GM18909 (cell line): ENCODE data around the gene TMEM164.

Source experiments
- ATAC-seq: cut with Tn5 transposase; IDR thresholded peaks from one replicate; pipeline ENCODE4 v1.9.1; 2021; ENCODE audit warnings: mild to moderate bottlenecking; ENCODE audit not compliant: unreplicated experiment, poor library complexity

TMEM164 gene

GRCh38 chrX:110062919-110063318, 60.0 kb downstream of the TMEM164 start:
- ATAC-seq: no peak

GRCh38 chrX:110066488-110067225, 63.7 kb downstream of the TMEM164 start:
- ATAC-seq: no peak

- no peak for ATAC-seq
Measured at GRCh38 chrX:110070970-110071369, 68.1 kb downstream of the TMEM164 start.

GRCh38 chrX:110081320-110081719, 78.4 kb downstream of the TMEM164 start:
- no peak for ATAC-seq

GRCh38 chrX:110081740-110082139, 78.8 kb downstream of the TMEM164 start:
- no peak for ATAC-seq

GRCh38 chrX:110082161-110082560, 79.2 kb downstream of the TMEM164 start:
- no peak for ATAC-seq

GRCh38 chrX:110086162-110086915, 83.4 kb downstream of the TMEM164 start:
- ATAC-seq: no peak

- ATAC-seq: no peak
Measured at GRCh38 chrX:110086916-110087484, 84.1 kb downstream of the TMEM164 start.

- ATAC-seq: no peak
Measured at GRCh38 chrX:110087485-110088356, 84.8 kb downstream of the TMEM164 start.

GRCh38 chrX:110089656-110090403, 86.9 kb downstream of the TMEM164 start:
- ATAC-seq: no peak

- no peak for ATAC-seq
Measured at GRCh38 chrX:110097920-110098319, 95.0 kb downstream of the TMEM164 start.

GRCh38 chrX:110103344-110103743, 100.4 kb downstream of the TMEM164 start:
- no peak for ATAC-seq

GRCh38 chrX:110104078-110104477, 101.2 kb downstream of the TMEM164 start:
- no peak for ATAC-seq

- ATAC-seq: peak; percentile 60
Measured at GRCh38 chrX:110108381-110108821, 105.5 kb downstream of the TMEM164 start.

GRCh38 chrX:110114260-110114776, 111.4 kb downstream of the TMEM164 start:
- no peak for ATAC-seq

- no peak for ATAC-seq
Measured at GRCh38 chrX:110116066-110116980, 113.4 kb downstream of the TMEM164 start.

- ATAC-seq: no peak
Measured at GRCh38 chrX:110118530-110118929, 115.6 kb downstream of the TMEM164 start.

GRCh38 chrX:110119480-110119879, 116.6 kb downstream of the TMEM164 start:
- ATAC-seq: no peak
